Activated CD4-positive, alpha-beta T cell treated with anti-CD3 and anti-CD28 coated beads, Interleukin-2, amount 50 U/mL, for 16 hours (primary cell): ENCODE results near the gene RNF146.
"Not testable (repeated sequence)": the region's sequence is repeated elsewhere in the genome, so short reads cannot be mapped to it uniquely, and the experiment has no call there.

ENCODE experiments used
- DNase-seq: peaks from one replicate; pipeline ENCODE4 v3.0.0-alpha.2; 2020

Gene RNF146

GRCh38 chr6:127266178-127266891, at the start of gene RNF146:
RNF146 (plus strand) TSS chr6:127266864; CDS start chr6:127280339, 13,475 bp downstream.
- DNase-seq = peak; percentile 75

- DNase-seq = no peak
Observed at GRCh38 chr6:127219869-127220268, 46.8 kb upstream of the RNF146 start.

- no peak for DNase-seq
Observed at GRCh38 chr6:127221201-127221600, 45.5 kb upstream of the RNF146 start.

- no peak for DNase-seq
Observed at GRCh38 chr6:127222418-127222817, 44.2 kb upstream of the RNF146 start.

GRCh38 chr6:127225497-127225896, 41.2 kb upstream of the RNF146 start:
- no peak for DNase-seq

GRCh38 chr6:127233819-127234218, 32.8 kb upstream of the RNF146 start:
- not testable (repeated sequence) for DNase-seq

GRCh38 chr6:127243501-127243900, 23.2 kb upstream of the RNF146 start:
- no peak for DNase-seq

GRCh38 chr6:127247114-127248096, 19.3 kb upstream of the RNF146 start:
- DNase-seq = no peak

GRCh38 chr6:127249621-127250020, 17.0 kb upstream of the RNF146 start:
- DNase-seq = no peak

GRCh38 chr6:127255286-127255685, 11.4 kb upstream of the RNF146 start:
- no peak for DNase-seq

- DNase-seq = no peak
Observed at GRCh38 chr6:127262896-127263295, 3.8 kb upstream of the RNF146 start.

GRCh38 chr6:127263481-127263880, 3.2 kb upstream of the RNF146 start:
- DNase-seq = no peak

- peak; percentile 60 for DNase-seq
Observed at GRCh38 chr6:127266892-127267645, 405 bp downstream of the RNF146 start.

- no peak for DNase-seq
Observed at GRCh38 chr6:127267646-127268625, 1.3 kb downstream of the RNF146 start.

- no peak for DNase-seq
Observed at GRCh38 chr6:127272576-127272975, 5.9 kb downstream of the RNF146 start.

GRCh38 chr6:127273499-127273898, 6.8 kb downstream of the RNF146 start:
- DNase-seq = no peak

GRCh38 chr6:127276331-127276730, 9.7 kb downstream of the RNF146 start:
- no peak for DNase-seq

GRCh38 chr6:127277878-127278843, 11.5 kb downstream of the RNF146 start:
- no peak for DNase-seq

GRCh38 chr6:127279815-127280214, 13.2 kb downstream of the RNF146 start:
- DNase-seq = no peak

- DNase-seq = no peak
Observed at GRCh38 chr6:127282184-127282583, 15.5 kb downstream of the RNF146 start.

GRCh38 chr6:127288705-127289104, 22.0 kb downstream of the RNF146 start:
- no peak for DNase-seq
